ENCODE measurements around the gene PKP4. TPM values are rescaled to one million over a fixed set of nuclear protein-coding genes. Genes with fewer than 3 reads are reported as not detected.

Gene PKP4
- total RNA-seq, 1 donor from 2014 or later: 119 TPM

- H3K9me3 Mint-ChIP-seq (ENCODE audit: unreplicated experiment): peaks cover 5% of the 10 kb centered on the region
- H3K27me3 Mint-ChIP-seq (ENCODE audit: unreplicated experiment): no peaks in the 10 kb centered on the region
- H3K27ac Mint-ChIP-seq (ENCODE audit: unreplicated experiment): no peak overlapping the region
- H3K4me3 Mint-ChIP-seq (ENCODE audit: unreplicated experiment): no peak overlapping the region
- peaks cover 27% of the 10 kb centered on the region for H3K36me3 Mint-ChIP-seq (ENCODE audit: unreplicated experiment)
- H3K4me1 Mint-ChIP-seq (ENCODE audit: unreplicated experiment): peaks cover 14% of the 10 kb centered on the region
- TF ChIP-seq CTCF (IDR thresholded peaks at IDR 0.05): no peak
- no peak for DNase-seq (ENCODE audit: extremely low spot score, unreplicated experiment)
These were observed 99.4 kb downstream of the PKP4 start for GRCh38 chr2:158556124-158556523.

GRCh38 chr2:158557752-158558151 is 101.0 kb downstream of the PKP4 start:
- DNase-seq (ENCODE audit: extremely low spot score, unreplicated experiment): no peak
- Mint-ChIP-seq H3K4me3 (ENCODE audit: unreplicated experiment) (no peak overlapping the region), H3K36me3 (ENCODE audit: unreplicated experiment) (peaks cover 21% of the 10 kb centered on the region), H3K27ac (ENCODE audit: unreplicated experiment) (no peak overlapping the region), H3K9me3 (ENCODE audit: unreplicated experiment) (peaks cover 5% of the 10 kb centered on the region), H3K27me3 (ENCODE audit: unreplicated experiment) (no peaks in the 10 kb centered on the region), H3K4me1 (ENCODE audit: unreplicated experiment) (peaks cover 14% of the 10 kb centered on the region)
- TF ChIP-seq CTCF (IDR thresholded peaks at IDR 0.05): no peak

GRCh38 chr2:158559252-158559651 is 102.5 kb downstream of the PKP4 start:
- no peak overlapping the region for H3K4me3 Mint-ChIP-seq (ENCODE audit: unreplicated experiment)
- no peak overlapping the region for H3K27ac Mint-ChIP-seq (ENCODE audit: unreplicated experiment)

GRCh38 chr2:158560259-158560658 is 103.5 kb downstream of the PKP4 start:
- DNase-seq (ENCODE audit: extremely low spot score, unreplicated experiment): no peak
- TF ChIP-seq CTCF (IDR thresholded peaks at IDR 0.05): no peak
- Mint-ChIP-seq H3K27ac (ENCODE audit: unreplicated experiment) (no peak overlapping the region), H3K4me1 (ENCODE audit: unreplicated experiment) (peaks cover 14% of the 10 kb centered on the region), H3K4me3 (ENCODE audit: unreplicated experiment) (no peak overlapping the region), H3K9me3 (ENCODE audit: unreplicated experiment) (no peaks in the 10 kb centered on the region), H3K36me3 (ENCODE audit: unreplicated experiment) (peaks cover 8% of the 10 kb centered on the region), H3K27me3 (ENCODE audit: unreplicated experiment) (no peaks in the 10 kb centered on the region)

More at GRCh38 chr2:158559252-158559651, 102.5 kb downstream of the PKP4 start:
- TF ChIP-seq CTCF (IDR thresholded peaks at IDR 0.05): no peak
- Mint-ChIP-seq H3K27me3 (ENCODE audit: unreplicated experiment) (no peaks in the 10 kb centered on the region), H3K9me3 (ENCODE audit: unreplicated experiment) (no peaks in the 10 kb centered on the region), H3K36me3 (ENCODE audit: unreplicated experiment) (peaks cover 8% of the 10 kb centered on the region), H3K4me1 (ENCODE audit: unreplicated experiment) (peaks cover 14% of the 10 kb centered on the region)
- DNase-seq (ENCODE audit: extremely low spot score, unreplicated experiment): no peak

GRCh38 chr2:158561054-158561453 is 104.3 kb downstream of the PKP4 start:
- Mint-ChIP-seq H3K4me1 (ENCODE audit: unreplicated experiment) (peaks cover 10% of the 10 kb centered on the region), H3K4me3 (ENCODE audit: unreplicated experiment) (no peak overlapping the region), H3K27ac (ENCODE audit: unreplicated experiment) (no peak overlapping the region), H3K9me3 (ENCODE audit: unreplicated experiment) (no peaks in the 10 kb centered on the region), H3K36me3 (ENCODE audit: unreplicated experiment) (peaks cover 9% of the 10 kb centered on the region), H3K27me3 (ENCODE audit: unreplicated experiment) (no peaks in the 10 kb centered on the region)
- no peak for TF ChIP-seq CTCF (IDR thresholded peaks at IDR 0.05)
- DNase-seq (ENCODE audit: extremely low spot score, unreplicated experiment): no peak

Data from osteocyte (in vitro differentiated cells).